ENCODE results near the gene AVEN.

Gene AVEN

DNA sequence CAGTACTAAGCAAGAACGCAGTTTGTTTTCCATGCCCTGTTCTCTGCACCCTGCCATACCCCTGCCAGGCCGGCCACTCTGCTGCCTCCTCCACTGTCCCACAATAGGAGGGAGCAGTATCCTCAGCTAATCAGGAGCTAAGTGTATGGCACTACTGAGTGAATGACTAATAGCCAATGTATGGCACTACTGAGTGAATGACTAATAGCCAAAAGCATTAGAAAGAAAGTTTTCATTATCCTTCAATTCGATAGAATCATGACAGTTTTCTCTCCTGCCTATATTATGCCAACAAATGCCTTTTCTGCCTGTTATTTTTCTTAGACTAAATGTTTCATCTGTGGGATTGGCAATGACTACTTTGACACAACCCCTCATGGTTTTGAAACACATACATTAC, 178.2 kb downstream of the AVEN start:
- no peak overlapping the region for H3K27ac ChIP-seq
- no peak for TF ChIP-seq ZFX (IDR thresholded peaks at IDR 0.05)
- TF ChIP-seq, protein P1, sequence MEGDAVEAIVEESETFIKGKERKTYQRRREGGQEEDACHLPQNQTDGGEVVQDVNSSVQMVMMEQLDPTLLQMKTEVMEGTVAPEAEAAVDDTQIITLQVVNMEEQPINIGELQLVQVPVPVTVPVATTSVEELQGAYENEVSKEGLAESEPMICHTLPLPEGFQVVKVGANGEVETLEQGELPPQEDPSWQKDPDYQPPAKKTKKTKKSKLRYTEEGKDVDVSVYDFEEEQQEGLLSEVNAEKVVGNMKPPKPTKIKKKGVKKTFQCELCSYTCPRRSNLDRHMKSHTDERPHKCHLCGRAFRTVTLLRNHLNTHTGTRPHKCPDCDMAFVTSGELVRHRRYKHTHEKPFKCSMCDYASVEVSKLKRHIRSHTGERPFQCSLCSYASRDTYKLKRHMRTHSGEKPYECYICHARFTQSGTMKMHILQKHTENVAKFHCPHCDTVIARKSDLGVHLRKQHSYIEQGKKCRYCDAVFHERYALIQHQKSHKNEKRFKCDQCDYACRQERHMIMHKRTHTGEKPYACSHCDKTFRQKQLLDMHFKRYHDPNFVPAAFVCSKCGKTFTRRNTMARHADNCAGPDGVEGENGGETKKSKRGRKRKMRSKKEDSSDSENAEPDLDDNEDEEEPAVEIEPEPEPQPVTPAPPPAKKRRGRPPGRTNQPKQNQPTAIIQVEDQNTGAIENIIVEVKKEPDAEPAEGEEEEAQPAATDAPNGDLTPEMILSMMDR (conservative IDR thresholded peaks at IDR 0.05): no peak

DNA sequence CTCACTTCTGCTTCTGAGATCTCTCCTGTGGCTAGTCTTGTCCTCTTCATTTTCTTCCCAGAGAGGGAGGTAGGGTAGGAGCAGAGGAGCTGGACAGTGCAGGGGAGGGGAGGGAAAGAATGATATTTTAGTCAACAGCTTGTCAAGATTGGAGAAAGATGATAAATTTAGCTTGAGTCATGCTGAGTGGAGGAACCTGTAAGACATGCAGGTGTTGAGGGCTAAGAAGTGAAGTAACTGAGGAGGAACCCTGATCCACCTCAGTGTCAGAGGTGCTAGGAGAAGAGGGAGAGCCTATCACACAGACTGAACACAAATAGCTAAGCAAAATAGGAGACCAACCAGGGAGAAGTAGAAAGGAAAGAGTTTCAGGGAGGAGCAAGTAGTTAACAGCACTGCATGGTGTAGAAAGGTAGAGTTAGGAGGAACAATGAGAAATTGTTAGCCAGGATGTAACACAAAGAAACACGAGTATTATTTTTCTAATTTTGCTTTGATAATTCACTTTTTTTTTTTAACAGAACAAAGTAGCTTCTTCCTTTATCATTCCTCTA, 178.9 kb downstream of the AVEN start:
- TF ChIP-seq ZFX (IDR thresholded peaks at IDR 0.05): no peak
- TF ChIP-seq, protein P1 (conservative IDR thresholded peaks at IDR 0.05): no peak
- no peak overlapping the region for H3K27ac ChIP-seq

DNA sequence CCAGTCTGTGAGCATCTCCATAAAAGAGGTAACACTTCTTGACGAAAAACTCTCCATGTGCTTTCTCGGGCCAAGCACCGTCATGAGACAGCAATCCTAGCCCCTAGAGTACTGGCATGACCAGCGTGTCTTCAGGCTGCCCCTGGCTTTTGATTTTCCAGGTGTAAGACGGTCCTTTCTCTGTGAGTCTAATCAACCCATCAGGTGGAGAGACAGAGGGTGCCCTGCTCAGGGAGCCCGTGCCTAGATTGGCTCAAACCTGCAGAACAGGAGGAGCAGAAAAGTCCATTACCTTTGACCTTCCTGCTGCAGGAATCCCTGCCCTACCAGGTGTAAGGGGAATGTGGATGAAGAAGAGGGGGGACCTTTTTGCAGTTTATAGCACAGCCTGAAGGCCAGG, 180.2 kb downstream of the AVEN start:
- no peak overlapping the region for H3K27ac ChIP-seq
- TF ChIP-seq ZFX (IDR thresholded peaks at IDR 0.05): no peak
- TF ChIP-seq, protein P1 (conservative IDR thresholded peaks at IDR 0.05): no peak

GRCh38 chr15:33857726-33858125, 181.3 kb downstream of the AVEN start:
- TF ChIP-seq ZFX (IDR thresholded peaks at IDR 0.05): no peak
- TF ChIP-seq, protein P1 (conservative IDR thresholded peaks at IDR 0.05): no peak
- H3K27ac ChIP-seq: no peak overlapping the region

- no peak overlapping the region for H3K27ac ChIP-seq
- TF ChIP-seq, protein P1 (conservative IDR thresholded peaks at IDR 0.05): no peak
- no peak for TF ChIP-seq ZFX (IDR thresholded peaks at IDR 0.05)
Observed at GRCh38 chr15:33852570-33852969, 186.4 kb downstream of the AVEN start.

DNA sequence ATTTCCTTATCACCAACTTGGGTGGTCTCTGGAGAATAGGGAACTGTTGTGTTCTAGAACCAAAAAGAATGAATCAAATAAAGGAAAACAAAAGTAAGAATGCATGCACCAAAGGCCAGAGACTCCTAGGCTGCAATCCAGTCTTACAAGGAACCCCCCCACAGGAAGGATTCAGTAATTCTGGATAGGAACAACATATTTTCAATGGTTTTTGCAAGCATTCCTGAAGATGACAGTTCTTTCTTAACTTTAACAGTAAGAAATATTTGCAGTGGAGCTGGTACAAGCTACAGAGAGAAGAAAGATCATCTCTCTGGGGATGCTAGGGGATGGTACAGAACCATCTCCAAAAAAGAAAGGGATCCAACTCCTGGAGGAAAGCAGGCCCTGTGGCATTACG, 186.9 kb downstream of the AVEN start:
- no peak overlapping the region for H3K27ac ChIP-seq
- TF ChIP-seq, protein P1 (conservative IDR thresholded peaks at IDR 0.05): no peak
- TF ChIP-seq ZFX (IDR thresholded peaks at IDR 0.05): no peak

- no peak overlapping the region for H3K27ac ChIP-seq
- no peak for TF ChIP-seq ZFX (IDR thresholded peaks at IDR 0.05)
- TF ChIP-seq, protein P1 (conservative IDR thresholded peaks at IDR 0.05): no peak
Observed at GRCh38 chr15:33851079-33851478, 187.9 kb downstream of the AVEN start.
